DMS53 treated with DMSO at 0.1 percent for 48 hours (cell line): ENCODE results near the gene XYLT1.
"Not testable (repeated sequence)": the region's sequence is repeated elsewhere in the genome, so short reads cannot be mapped to it uniquely, and the experiment has no call there.

ENCODE experiments used
- DNase-seq: peaks from one replicate; lab custom pipeline; 2025; ENCODE audit not compliant: unreplicated experiment; lab: John Stamatoyannopoulos, UW

XYLT1 gene

GRCh38 chr16:17488506-17488905 is 17.7 kb upstream of the XYLT1 start:
- DNase-seq = no peak

GRCh38 chr16:17483351-17483750 is 12.6 kb upstream of the XYLT1 start:
- no peak for DNase-seq

DNA sequence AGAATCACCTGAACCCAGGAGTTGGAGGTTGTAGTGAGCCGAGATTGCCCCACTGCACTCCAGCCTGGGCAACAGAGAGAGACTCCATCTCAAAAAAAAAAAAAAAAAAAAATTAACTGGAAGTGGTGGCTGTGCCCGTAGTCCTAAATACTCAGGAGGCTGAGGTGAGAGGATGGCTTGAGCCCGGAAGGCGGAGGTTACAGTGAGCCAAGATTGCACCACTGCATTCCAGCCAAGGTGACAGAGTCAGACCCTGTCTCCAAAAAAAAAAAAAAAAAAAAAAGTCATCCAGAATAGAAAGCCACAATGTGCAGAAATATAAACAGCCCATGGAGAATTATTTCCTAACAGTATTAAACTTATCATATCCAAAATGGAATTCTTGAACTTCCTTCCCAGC is 11.6 kb upstream of the XYLT1 start:
- not testable (repeated sequence) for DNase-seq

GRCh38 chr16:17481736-17482135 is 11.0 kb upstream of the XYLT1 start:
- DNase-seq = no peak

DNA sequence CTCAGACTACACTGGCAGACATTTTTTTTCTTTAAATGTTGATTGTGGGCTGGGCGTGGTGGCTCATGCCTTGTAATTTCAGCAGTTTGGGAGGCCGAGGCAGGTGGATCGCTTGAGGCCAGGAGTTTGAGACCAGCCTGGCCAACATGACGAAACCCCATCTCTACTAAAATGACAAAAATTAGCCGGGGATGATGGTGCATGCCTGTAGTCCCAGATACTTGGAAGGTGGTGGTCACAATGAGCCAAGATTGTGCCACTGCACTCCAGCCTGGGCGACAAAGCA is 6.4 kb upstream of the XYLT1 start:
- not testable (repeated sequence) for DNase-seq

GRCh38 chr16:17476414-17477259 is 5.9 kb upstream of the XYLT1 start:
- peak; percentile 39 for DNase-seq

DNA sequence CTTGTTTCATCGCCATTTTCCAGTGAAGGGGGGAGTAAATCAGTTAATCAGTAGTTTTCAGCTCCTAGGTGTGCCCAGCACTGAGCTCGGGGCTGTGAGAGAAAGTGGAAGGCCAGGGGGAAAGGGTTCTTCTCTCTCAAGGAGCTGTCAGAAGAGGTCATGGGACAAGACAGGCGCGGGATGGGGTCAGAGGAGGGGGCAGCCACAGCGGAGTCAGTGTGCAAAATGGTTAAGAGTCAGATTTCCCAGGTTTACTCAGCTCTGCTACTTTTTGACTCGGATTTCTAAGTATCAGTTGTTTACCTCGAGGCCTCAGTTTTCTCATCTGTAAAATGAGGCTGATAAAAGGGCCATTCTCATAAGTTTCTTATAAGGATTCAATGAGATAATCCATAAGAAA is 4.3 kb upstream of the XYLT1 start:
- no peak for DNase-seq

DNA sequence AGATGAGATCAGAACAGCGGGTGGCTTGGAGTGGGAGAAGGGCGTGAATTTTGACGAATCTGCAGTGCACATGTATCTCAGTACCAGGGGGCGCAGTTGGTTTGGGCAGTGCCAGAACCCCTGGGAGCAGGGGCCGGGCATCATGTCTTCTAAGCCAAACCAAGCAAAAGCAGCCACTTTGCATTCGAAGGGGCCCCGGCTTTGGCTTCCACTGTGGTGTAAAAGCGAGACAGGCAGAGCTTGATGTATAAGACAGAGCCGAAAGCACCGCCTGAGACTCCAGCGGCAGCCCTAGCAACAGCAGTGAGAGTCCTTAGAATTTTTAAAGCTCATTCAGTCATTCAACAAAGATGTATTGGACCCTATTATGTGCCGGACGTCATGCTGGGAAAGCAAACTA is 3.8 kb upstream of the XYLT1 start:
- DNase-seq = no peak

GRCh38 chr16:17474037-17474436 is 3.3 kb upstream of the XYLT1 start:
- DNase-seq = no peak

- DNase-seq = no peak
Measured at GRCh38 chr16:17471719-17472461, 1.1 kb upstream of the XYLT1 start.

GRCh38 chr16:17470182-17470907 is 415 bp downstream of the XYLT1 start:
- no peak for DNase-seq

DNA sequence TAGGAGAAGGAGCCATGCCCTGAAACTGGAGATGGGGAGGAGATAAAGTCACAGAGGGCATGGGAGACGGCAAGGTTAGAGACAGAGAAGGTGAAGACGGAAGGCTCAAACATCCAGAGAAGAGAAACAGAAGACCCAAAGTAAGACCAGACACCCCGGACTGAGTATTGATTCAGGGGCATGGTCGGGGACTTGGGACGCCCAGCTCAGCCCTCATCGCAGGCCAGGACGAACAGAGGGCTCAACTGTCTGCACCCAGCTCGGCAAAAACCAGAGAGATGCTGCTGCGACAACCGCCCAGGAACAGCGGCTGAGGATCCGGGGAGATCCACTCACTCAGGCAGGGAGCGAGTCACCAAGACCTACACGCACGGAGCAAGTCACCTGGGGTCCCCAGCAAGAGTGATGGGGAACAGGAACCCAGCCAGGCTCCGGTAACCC is 999 bp downstream of the XYLT1 start:
- DNase-seq = no peak

- no peak for DNase-seq
Measured at GRCh38 chr16:17469011-17469740, 1.6 kb downstream of the XYLT1 start.

- DNase-seq = no peak
Measured at GRCh38 chr16:17468611-17469010, 2.1 kb downstream of the XYLT1 start.

DNA sequence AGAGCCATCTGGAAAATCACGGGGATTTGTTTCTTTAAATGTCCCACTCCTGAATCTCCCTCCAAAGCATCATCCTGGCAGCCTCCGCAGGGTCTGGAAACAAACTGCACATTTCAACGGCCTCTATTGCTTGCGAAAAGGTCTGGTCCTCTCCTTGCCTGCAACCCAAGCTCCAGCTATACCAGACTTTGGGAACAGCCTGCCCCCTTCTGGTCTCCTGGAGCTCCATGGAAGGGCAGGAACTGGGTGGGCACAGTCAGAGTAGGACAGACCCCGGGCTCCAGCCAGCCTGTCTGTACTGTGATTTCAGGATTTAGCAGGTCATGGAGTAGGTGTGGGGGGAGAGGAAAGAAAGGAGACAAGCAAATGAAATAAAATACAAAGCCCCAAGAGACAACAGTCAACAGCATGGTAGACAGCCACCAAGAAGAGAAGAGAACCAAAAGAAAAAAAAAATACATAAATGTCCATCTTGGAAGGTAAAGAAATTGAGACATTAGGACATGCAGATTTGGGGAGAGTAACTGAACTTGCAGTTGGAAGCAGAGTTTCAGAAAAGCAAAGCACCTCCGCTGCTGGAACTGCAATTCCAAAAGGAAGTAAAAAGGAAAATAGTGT is 2.7 kb downstream of the XYLT1 start:
- DNase-seq = no peak

- no peak for DNase-seq
Measured at GRCh38 chr16:17466876-17467275, 3.9 kb downstream of the XYLT1 start.

GRCh38 chr16:17465460-17465859 is 5.3 kb downstream of the XYLT1 start:
- DNase-seq = no peak

DNA sequence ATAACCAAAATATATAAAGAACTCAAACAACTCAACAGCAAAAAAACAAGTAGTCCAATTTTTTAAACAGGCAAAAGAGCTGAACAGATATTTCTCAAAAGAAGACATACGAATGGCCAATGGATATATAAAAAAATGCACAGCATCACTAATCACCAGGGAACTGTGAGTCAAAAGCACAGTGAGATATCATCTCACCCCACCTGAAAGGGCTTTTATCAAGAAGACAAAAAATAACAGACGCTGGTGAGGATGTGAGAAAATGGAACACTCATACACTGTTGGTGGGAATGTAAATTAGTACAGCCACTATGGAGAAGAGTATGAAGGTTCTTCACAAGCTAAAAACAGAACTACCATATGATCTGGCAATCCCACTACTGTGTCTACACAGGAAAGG is 7.4 kb downstream of the XYLT1 start:
- no peak for DNase-seq

GRCh38 chr16:17461951-17462729 is 8.6 kb downstream of the XYLT1 start:
- no peak for DNase-seq

DNA sequence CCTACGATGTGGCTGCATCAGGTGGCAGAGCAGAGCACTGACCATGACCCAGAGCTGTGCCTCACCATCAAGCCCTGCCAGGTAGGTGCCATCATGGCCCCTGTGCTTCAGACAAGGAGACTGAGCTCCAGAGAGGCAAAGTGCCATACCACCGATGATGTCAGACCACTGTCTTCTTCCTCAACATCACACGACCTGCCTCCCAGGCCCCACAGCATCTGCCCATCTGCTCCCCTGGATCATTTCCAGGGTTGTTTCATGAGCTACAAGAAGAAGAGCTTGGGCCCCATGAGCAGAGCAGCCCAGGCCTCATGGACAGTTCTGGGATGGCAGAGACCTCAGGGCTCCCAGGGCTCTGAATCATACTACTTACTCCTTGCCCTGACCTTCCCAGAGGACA is 9.9 kb downstream of the XYLT1 start:
- no peak for DNase-seq
